HCEC 1CT (cell line): ENCODE measurements around the gene KCNAB2.
A peak's percentile ranks its signal among the peaks of the same experiment; 100 is the strongest.

ENCODE experiments used
- DNase-seq: peaks from one replicate; pipeline ENCODE4 v3.0.0-alpha.2; 2017

KCNAB2 gene

GRCh38 chr1:6113745-6114144, 68.1 kb downstream of the KCNAB2 start:
- DNase-seq: no peak

GRCh38 chr1:6116137-6116536, 70.4 kb downstream of the KCNAB2 start:
- DNase-seq: peak; percentile 65

GRCh38 chr1:6117064-6117463, 71.4 kb downstream of the KCNAB2 start:
- no peak for DNase-seq

GRCh38 chr1:6117624-6118023, 71.9 kb downstream of the KCNAB2 start:
- no peak for DNase-seq

GRCh38 chr1:6118415-6118814, 72.7 kb downstream of the KCNAB2 start:
- peak; percentile 67 for DNase-seq

- no peak for DNase-seq
These were observed 75.3 kb downstream of the KCNAB2 start for GRCh38 chr1:6121021-6121421.

- DNase-seq: no peak
These were observed 76.1 kb downstream of the KCNAB2 start for GRCh38 chr1:6121651-6122370.

- no peak for DNase-seq
These were observed 77.4 kb downstream of the KCNAB2 start for GRCh38 chr1:6123083-6123482.

- DNase-seq: no peak
These were observed 78.1 kb downstream of the KCNAB2 start for GRCh38 chr1:6123816-6124215.

GRCh38 chr1:6124341-6124740, 78.7 kb downstream of the KCNAB2 start:
- no peak for DNase-seq

GRCh38 chr1:6124746-6125365, 79.2 kb downstream of the KCNAB2 start:
- no peak for DNase-seq

- DNase-seq: no peak
These were observed 79.7 kb downstream of the KCNAB2 start for GRCh38 chr1:6125366-6125765.

- DNase-seq: no peak
These were observed 80.3 kb downstream of the KCNAB2 start for GRCh38 chr1:6126028-6126427.

GRCh38 chr1:6126521-6127067, 80.9 kb downstream of the KCNAB2 start:
- no peak for DNase-seq

GRCh38 chr1:6127587-6128163, 82.0 kb downstream of the KCNAB2 start:
- DNase-seq: no peak

GRCh38 chr1:6128276-6129081, 82.8 kb downstream of the KCNAB2 start:
- DNase-seq: no peak

- no peak for DNase-seq
These were observed 83.6 kb downstream of the KCNAB2 start for GRCh38 chr1:6129313-6129712.

- DNase-seq: no peak
These were observed 84.3 kb downstream of the KCNAB2 start for GRCh38 chr1:6130036-6130435.

GRCh38 chr1:6130596-6130995, 84.9 kb downstream of the KCNAB2 start:
- DNase-seq: no peak

GRCh38 chr1:6131561-6131960, 85.9 kb downstream of the KCNAB2 start:
- DNase-seq: no peak

- no peak for DNase-seq
These were observed 87.6 kb downstream of the KCNAB2 start for GRCh38 chr1:6133146-6133895.

- no peak for DNase-seq
These were observed 88.5 kb downstream of the KCNAB2 start for GRCh38 chr1:6134206-6134605.
